Measurements from ENCODE around the gene UGT2B28. TPM values are rescaled to one million over a fixed set of nuclear protein-coding genes. Genes with fewer than 3 reads are reported as not detected.

UGT2B28 gene
- not detected for total RNA-seq

DNA sequence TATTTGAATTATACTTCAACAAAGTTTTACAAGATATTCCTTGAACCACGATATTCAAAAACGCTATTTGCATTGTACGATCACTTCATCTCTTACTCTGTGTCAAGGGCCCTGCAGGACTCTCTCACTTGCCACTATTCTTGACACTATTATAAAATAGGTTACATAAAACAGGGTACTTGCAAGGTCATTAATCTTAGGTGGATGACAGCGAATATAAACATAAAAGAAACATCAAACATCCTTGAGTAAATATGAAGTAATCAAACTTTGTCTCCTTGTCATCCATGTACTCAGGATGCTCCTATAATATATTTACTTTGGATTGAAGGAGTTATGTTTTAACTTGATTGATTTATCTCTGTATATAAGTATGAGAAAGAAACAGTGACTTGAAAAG is at the start of gene UGT2B28:
UGT2B28 (plus strand) TSS at position 395 of the 400 bp plus-strand sequence. CDS start 26 bp downstream, outside the sequence.

Other genes with a start within 250 kb of the UGT2B28 start
- gene UGT2B7, start 184.0 kb upstream of the UGT2B28 start, total RNA-seq = 24.1 TPM
- not detected for gene UGT2B11, start 65.7 kb upstream of the UGT2B28 start, total RNA-seq
- 1.3 TPM for gene UGT2B4, start 215.4 kb downstream of the UGT2B28 start, total RNA-seq